ENCODE results near the gene MRPL49.
"Not testable (repeated sequence)": the region's sequence is repeated elsewhere in the genome, so short reads cannot be mapped to it uniquely, and the experiment has no call there.

MRPL49 gene

DNA sequence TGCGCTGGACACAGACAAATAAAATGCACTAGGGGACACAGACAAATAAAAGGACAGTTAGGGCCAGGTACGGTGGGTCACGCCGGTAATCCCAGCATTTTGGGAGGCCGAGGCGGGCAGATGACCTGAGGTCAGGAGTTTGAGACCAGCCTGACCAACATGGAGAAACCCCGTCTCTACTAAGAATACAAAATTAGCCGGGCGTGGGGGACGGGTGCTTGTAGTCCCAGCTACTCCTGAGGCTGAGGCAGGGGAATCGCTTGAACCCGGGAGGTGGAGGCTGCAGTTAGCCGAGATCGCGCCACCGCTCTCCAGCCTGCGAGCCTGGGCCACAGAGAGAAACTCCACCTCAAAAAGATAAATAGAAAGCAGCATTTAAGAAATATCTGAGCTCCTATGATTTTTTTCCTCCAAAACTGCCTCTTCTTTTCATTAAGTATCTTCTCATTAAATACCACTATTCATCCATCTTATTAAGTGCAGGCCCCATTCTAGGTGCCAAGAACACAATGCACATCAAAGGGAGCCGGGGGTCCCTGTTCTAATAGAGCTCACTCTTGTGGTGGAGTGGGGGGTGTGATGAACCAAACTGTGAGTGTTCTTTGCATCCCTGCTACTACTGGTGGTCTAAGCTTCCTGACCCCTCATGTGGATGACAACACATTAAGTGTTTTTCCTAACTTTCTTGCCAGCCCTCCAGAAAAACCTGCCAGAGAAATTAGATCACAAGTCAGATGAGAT is 3.9 kb upstream of the MRPL49 start:
- DNase-seq (ENCODE audit: low spot score), result no peak
- TF ChIP-seq, protein P1, sequence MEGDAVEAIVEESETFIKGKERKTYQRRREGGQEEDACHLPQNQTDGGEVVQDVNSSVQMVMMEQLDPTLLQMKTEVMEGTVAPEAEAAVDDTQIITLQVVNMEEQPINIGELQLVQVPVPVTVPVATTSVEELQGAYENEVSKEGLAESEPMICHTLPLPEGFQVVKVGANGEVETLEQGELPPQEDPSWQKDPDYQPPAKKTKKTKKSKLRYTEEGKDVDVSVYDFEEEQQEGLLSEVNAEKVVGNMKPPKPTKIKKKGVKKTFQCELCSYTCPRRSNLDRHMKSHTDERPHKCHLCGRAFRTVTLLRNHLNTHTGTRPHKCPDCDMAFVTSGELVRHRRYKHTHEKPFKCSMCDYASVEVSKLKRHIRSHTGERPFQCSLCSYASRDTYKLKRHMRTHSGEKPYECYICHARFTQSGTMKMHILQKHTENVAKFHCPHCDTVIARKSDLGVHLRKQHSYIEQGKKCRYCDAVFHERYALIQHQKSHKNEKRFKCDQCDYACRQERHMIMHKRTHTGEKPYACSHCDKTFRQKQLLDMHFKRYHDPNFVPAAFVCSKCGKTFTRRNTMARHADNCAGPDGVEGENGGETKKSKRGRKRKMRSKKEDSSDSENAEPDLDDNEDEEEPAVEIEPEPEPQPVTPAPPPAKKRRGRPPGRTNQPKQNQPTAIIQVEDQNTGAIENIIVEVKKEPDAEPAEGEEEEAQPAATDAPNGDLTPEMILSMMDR (IDR thresholded peaks at IDR 0.05; ENCODE audit: borderline replicate concordance, control extremely low read depth, extremely low read depth, insufficient read depth, missing control alignments), result no peak
- in situ Hi-C loops (cut with MboI; ENCODE audit: low sequenced_read_pairs, unreplicated experiment), result no loop called here

DNA sequence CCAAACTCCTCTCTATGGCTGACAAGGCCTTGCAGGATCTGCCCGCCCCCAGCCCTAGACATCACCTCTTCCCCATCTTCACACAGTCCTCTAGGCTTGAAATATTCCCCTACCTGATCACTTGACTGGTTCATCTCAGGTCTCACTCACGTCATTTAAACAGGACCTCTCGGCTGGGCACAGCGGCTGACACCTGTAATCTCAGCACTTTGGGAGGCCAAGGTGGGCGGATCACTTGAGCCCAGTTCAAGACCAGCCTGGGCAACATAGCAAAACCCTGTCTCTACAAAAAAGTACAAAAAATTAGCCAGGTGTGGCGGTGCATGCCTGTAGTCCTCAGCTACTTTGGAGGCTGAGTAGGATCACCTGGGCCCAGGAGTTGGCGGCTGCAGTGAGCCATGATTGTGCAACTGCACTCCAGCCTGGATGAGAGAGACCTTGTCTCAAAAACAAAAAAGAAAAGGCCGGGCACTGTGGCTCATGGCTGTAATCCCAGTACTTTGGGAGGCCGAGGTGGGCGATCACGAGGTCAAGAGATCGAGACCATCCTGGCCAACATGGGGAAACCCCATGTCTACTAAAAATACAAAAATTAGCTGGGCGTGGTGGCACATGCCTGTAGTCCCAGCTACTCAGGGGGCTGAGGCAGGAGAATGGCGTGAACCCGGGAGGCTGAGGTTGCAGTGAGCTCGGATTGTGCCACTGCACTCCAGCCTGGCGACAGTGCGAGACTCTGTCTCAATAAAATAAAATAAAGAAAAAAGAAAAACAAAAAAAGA is 3.0 kb upstream of the MRPL49 start:
- DNase-seq (ENCODE audit: low spot score); in situ Hi-C loops (cut with MboI; ENCODE audit: low sequenced_read_pairs, unreplicated experiment): not testable (repeated sequence)

DNA sequence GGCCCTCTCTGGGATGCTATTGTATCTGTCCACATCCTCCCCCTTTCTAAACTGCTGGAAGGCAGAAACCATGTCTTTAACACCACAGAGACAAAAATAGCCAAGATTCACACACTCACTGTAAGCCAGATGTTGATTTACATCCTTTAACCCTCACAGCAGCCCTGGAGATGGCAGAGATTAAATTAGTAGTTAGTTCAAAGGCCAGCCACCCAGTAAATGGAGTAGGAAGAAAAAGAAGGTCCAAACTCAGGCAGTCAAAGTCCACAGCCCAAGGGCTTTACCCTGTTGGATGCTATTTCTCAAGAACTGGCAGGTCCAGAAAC is 2.5 kb upstream of the MRPL49 start:
- TF ChIP-seq, protein P1 (IDR thresholded peaks at IDR 0.05; ENCODE audit: borderline replicate concordance, control extremely low read depth, extremely low read depth, insufficient read depth, missing control alignments), result no peak
- in situ Hi-C loops (cut with MboI; ENCODE audit: low sequenced_read_pairs, unreplicated experiment), result no loop called here
- DNase-seq (ENCODE audit: low spot score), result no peak

DNA sequence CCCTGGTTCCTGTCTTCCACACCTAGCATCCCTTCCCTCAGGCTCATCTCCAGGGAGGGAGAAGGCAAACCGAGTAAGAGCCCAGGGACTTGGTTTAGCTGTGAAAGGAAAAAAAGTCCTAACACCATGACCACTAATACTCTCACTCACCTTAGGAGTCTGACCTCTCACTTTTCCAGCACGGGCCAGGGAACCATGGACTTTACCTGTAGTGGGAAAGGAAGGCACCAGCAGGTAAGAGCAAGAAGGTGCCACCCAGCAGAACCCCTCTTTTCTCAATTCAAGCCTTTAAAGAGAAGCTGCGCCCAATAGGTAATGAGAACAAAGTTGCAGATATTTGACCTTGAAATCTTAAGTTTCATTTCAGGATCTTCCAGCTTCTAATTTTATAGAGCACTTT is 1.3 kb upstream of the MRPL49 start:
- in situ Hi-C loops (cut with MboI; ENCODE audit: low sequenced_read_pairs, unreplicated experiment), result no loop called here
- no peak for DNase-seq (ENCODE audit: low spot score)
- TF ChIP-seq, protein P1 (IDR thresholded peaks at IDR 0.05; ENCODE audit: borderline replicate concordance, control extremely low read depth, extremely low read depth, insufficient read depth, missing control alignments), result no peak

DNA sequence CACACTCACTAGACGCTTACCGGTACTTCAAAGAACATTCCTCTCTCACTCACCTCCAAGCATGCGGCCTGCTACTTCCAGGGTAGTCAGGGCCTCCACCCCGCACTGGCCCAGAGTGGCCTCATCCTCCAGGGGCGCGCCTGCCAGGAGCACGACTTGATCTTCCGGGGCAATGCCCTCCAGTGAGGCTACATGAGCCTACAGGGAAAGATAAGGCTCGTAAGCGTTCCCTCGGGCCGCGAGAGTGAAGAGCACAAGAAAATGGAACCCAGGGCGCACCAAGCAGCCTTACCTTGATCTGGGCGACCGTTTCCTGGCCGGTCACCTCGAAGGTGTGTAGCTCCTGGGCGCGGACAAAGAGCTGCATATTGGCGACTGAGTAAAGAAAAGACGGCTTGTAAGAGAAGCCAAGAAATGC is 665 bp upstream of the MRPL49 start:
- TF ChIP-seq, protein P1 (IDR thresholded peaks at IDR 0.05; ENCODE audit: borderline replicate concordance, control extremely low read depth, extremely low read depth, insufficient read depth, missing control alignments), result no peak
- no peak for DNase-seq (ENCODE audit: low spot score)
- in situ Hi-C loops (cut with MboI; ENCODE audit: low sequenced_read_pairs, unreplicated experiment), result no loop called here

DNA sequence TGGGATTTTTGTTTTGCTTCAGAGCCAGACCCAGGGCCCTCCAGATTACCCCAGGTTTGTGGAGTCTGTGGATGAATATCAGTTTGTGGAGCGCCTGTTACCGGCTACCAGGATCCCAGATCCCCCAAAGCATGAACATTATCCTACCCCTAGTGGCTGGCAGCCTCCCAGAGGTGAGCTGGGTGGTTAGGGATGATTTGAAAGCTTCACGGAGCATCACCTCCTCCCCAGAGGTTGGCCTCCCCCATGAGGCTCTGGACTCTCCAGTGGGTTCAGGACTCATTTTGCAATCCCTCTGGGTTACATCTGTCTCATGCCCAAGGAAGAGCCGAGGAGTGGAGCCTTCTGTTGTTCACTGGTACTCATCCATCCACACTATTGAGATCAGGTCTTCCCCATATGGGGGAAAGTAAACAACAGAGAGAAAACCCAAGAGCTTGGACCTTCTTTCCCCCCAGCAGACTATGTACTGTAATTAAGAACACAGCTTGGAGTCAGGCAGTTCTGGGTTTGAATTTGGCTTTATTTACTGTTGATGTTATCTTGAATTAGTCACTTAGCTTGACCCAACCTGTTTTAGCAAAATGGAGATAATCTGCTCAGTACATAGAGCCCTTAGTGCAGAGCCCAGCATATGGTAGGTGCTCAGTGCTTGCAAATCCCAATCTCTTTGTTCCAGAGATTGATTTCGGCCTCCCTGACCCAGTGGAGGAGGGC is 2.5 kb downstream of the MRPL49 start:
- TF ChIP-seq, protein P1 (IDR thresholded peaks at IDR 0.05; ENCODE audit: borderline replicate concordance, control extremely low read depth, extremely low read depth, insufficient read depth, missing control alignments), result no peak
- in situ Hi-C loops (cut with MboI; ENCODE audit: low sequenced_read_pairs, unreplicated experiment), result no loop called here
- DNase-seq (ENCODE audit: low spot score), result no peak

Measured in GM13976 (cell line).